NCI-H146 treated with DMSO at 0.1 percent for 48 hours (cell line): Measurements from ENCODE around the gene BSPRY.
"Not testable (repeated sequence)": the region's sequence is repeated elsewhere in the genome, so short reads cannot be mapped to it uniquely, and the experiment has no call there.

Experiments
- DNase-seq: peaks from one replicate; lab custom pipeline; 2025; ENCODE audit not compliant: unreplicated experiment; lab: John Stamatoyannopoulos, UW

BSPRY gene

DNA sequence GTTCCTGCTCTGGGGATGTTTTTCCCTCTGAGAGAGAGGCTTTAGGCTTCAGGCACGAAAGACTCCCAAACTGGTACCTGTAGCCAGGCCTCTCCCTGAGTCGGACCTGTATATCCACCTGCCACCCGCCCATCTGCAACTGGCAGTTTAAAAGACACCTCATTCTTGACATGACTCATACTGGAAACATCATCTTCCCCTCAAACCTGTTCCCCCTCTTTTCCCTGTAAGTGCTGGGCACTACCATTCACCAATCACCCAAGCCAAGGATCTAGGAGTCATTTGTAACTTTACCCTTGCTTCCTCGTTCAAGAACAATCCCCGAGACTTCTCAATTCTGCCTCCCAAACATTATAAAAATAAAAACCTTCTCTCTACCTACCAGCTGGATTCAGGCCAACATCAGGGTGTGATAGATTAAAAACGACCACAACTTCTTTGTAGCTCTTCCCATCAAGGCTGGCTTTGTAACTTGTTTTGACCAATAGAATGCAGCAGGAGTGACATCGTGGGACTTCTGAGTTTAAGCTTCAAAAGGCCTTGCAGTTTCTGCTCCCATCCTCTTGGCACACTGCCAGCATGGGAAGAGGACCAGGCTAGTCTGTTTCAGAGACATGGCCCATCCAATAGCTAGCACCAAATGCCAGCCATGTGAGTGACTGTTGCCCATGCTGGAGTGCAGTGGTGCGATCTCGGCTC is 7.5 kb upstream of the BSPRY start:
- DNase-seq, result no peak

DNA sequence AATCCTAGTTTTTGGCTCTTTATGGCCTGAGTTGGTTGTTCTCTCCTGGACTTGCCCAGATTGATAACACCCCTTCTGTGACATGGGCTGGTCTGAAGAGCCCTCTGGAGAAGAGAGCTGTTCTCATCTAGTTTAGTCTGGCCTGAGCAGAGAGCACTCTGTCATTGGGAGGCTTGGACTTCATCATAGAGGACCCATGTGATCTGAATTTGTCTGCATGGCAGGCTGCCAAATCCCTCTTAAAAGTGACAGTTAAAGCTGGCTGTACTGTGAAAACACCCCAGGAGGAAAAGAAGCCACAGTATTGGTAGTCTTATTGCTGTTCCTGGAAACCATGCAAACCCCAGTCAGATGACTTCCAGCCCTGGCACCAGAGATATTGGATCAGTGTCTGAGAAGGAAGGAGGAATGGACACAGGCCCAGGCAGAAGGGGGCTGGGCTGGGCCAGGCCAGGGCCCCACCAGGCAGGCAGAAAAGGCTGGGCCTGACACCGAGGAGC is 5.6 kb upstream of the BSPRY start:
- peak; percentile 15 for DNase-seq

DNA sequence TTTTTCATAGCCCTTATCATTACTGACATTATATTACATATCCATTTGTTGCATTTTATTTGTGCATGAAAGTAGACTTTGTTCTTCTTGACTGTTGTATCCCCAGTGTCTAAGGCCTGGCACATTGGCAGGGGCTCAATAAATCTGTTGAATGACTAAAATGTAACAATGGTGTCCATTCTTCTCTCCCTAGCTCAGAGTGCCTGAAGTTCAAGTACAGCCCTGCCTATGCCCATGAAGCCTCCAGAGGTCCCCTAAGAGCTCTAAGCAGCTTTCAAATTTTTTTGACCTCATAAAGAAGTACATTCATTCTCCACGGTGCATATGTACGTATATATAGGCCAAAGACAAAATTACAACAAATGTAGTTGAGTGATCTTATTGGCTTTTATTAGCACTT is 4.2 kb upstream of the BSPRY start:
- DNase-seq, result no peak

DNA sequence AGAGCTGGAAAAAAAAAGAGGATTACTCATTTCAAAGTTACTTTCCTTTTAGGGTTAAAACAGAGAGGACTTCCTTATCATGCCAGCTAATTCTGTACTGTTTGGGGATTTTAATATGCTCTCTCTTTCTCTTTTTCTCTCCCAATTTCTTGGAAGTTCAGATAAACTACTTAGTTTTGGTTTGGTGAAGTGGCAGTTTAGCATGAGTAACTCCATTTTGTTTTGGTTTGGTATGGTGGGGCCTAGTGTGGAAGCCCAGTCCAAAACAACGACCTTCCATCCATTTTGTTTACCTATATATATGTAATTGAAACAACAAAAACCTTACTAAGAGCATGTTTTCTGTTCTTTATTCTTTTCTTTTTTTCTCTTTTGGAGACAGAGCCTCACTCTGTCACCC is 3.7 kb upstream of the BSPRY start:
- DNase-seq, result no peak

DNA sequence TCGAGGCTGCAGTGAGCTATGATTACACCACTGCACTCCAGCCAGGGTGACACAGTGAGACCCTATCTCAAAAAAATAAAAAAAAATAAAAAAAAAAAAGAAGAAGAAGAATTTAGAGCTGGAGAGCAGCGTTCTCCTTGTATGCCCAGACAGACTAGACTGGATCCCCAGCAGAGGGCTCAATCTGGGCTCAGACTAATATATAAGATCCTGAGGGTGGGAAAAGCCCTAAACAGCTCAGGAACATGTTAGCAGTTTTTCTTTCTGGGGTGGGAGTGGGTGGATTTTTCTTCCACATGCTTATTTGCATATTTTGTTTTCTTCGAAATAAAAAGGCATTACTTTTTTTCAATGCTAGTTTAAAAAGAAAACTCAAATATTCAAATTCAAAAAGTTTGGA is 904 bp upstream of the BSPRY start:
- no peak for DNase-seq

DNA sequence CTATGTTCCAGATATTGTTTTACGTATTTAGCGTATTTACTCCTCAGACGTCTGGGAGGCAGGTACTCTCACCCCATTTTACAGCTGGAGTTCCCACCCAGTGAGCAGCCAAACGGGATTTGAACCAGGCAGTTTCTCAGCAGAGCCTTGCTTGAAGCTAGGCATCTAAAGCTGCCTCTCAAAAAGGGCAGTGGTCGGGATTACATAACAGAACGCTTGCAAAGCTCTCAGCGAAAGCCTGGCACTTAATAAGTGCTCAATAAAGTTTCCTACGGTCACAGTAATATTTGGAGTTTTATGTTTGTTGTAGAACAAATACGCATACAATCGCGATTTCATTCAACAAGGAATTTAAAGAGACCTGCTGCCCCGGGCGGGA is 286 bp upstream of the BSPRY start:
- DNase-seq, result no peak

DNA sequence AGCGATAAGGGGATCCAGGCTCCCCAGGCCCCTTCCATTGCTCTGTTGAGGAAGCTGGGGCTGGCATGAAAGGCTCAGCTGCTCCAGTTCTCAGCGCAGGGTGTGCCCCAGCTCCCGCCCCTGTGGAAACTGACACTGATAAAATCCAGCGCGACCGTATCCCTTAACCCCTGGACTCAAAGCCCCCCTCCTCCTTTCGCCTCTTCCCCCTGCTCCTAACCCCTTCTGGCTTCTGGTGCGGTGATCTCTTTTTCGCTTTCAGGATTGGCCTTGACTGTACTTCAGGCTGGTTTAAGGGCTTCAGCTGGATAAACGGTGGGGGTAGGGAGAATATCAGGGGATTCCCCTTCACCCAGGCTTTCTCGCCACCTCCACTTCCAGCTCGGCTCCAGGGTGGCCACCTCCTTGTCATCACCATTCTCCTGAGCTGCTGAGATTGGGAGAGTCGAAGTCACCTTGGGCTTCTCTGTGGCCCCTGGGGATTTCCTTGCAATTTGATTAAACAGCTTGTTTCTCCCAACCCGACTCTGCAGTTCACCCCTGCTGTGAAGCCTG is 843 bp downstream of the BSPRY start:
- DNase-seq, result no peak

DNA sequence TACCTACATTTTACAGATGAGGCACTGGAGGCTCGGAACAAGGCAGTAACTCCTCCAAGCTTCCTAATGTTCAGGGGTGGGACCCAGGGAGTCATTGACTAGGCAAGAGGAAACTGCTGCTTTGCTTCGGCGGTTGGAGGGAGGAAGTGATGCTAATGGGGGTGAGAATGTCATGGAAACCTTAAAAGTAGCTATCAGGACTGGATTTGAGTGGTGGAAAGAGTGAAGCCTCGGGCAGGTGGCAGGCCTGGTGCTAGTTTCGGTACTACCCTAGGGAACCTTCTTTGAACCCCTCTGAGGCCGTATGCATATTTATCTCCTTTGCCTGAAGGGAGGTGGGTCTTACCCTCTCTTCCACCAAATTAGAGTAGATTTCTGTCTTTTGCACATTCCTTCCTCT is 1.6 kb downstream of the BSPRY start:
- no peak for DNase-seq

DNA sequence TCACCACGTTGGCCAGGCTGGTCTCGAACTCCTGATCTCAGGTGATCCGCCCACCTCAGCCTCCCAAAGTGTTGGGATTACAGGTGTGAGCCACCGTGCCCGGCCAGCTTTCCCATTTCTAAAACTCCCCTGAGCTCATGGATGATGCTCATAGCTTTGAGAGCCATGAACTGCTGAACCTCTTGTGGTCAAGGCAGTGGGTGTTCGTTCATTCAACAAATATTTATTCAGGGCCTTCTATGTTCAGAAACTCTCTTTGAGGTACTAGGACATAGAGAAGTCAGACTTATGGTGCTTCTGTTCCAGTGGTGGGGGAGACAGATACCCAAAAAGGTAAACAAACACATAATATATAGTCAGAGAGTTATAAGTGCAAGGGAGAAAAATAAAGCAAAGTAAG is 2.7 kb downstream of the BSPRY start:
- no peak for DNase-seq

DNA sequence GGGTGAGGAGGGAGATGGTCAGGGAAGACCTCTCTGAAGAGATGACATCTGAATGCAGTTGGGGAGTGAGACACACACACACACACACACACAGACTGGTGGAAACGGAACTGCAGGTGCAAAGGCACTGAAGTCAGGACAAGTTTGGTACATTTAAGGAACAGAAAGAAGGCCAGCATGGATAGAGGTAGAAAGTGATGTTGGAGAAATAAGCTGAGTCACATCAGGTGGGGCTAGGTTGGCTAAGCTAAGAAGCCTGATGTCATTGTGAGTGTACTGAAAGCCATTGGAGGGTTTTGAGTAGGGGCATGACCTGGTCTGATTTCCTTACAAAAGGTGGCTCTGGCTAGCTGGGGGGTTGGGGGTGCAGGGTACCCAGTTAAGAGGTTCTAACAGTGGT is 3.1 kb downstream of the BSPRY start:
- no peak for DNase-seq

DNA sequence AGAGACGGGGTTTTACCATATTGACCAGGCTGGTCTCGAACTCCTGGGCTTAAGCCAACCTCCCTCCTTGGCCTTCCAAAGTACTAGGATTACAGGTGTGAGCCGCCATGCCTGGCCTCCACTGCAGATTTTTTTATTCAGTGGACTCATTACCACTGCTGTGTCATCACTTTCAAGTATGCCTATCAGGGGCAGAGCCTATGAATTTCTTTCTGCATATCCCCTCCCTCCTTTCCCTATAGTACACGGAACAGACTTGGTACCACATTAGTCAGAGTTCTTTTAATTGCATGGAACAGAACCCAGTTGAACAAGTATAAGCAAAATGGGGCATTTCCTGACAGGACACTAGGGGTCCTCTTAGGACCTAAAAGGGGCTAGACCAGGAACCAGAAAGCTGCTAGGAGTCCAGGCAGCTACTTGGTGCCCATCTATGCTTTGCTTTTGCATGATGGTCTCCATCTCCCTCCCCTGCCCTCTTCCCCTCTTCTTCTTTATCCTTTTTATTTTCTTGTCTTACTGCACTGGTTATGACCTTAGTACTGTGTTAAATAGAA is 5.8 kb downstream of the BSPRY start:
- no peak for DNase-seq

DNA sequence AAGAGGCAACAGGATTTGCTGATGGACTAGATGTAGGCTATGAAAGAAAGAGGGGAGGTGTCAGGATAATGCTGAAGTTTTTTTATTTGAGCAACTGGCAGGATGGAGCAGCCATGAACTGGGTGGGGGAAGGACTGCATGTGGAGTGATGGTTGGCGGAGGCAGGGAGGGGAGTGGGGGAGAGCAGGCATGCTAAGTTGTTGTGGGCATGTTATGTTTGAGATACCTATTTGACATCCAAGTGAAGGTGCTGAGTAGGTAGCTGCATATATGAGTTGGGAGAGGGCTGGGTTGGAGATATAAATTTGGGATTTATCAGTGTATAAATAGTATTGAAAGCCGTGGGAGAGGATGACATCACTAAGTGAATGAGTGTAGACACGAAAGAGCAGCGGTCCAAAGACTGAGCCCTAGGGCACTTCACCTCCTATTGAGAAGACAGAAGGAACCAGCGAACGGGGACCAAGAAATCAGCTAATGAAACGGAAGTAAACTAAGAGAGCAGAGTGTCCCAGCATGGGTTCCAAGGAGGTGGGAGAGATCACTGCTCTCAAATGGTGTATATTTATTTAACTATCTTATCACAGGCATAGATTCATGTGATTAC is 7.4 kb downstream of the BSPRY start:
- DNase-seq, result no peak

DNA sequence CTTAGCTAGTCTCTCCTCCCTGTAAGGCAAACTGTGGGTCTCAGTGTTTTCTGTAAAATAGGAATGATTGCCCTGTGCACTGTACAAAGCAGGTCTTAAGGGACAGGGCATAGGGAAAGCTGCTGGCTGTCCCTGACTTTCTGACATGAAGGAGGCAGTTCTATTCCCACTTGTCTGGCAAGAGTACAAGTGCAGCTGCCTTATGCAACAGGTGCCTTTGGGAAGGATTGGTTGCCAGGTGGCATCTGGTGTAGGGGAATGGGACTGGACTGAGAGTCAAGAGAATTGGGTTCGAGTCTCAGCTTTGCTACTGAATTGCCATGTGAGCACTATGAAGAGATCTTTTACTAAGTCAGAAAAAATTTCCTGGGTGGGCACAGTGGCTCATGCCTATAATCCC is 10.0 kb downstream of the BSPRY start:
- DNase-seq, result no peak

DNA sequence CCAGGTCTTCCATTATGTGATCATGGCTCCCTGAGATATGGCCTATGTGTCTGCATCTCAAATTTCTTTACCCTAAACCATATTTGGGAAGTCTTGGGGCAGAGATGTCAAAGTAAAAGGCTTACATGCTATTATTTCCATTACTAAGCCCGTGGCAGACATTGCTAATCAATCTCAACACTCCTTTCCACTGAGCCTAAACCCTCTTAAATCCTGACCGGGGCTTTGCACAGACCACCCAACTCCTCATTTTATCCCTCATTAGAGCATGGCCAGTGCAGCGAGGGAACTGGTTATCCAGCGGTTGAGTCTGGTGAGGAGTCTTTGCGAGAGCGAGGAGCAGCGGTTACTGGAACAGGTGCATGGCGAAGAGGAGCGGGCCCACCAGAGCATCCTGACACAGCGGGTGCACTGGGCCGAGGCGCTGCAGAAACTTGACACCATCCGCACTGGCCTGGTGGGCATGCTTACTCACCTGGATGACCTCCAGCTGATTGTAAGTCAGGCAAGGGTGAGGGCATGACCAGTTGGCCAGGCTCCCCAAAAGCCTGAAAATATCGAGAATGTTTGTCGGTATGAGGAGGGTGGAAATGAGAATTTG is 11.0 kb downstream of the BSPRY start:
- DNase-seq, result no peak

DNA sequence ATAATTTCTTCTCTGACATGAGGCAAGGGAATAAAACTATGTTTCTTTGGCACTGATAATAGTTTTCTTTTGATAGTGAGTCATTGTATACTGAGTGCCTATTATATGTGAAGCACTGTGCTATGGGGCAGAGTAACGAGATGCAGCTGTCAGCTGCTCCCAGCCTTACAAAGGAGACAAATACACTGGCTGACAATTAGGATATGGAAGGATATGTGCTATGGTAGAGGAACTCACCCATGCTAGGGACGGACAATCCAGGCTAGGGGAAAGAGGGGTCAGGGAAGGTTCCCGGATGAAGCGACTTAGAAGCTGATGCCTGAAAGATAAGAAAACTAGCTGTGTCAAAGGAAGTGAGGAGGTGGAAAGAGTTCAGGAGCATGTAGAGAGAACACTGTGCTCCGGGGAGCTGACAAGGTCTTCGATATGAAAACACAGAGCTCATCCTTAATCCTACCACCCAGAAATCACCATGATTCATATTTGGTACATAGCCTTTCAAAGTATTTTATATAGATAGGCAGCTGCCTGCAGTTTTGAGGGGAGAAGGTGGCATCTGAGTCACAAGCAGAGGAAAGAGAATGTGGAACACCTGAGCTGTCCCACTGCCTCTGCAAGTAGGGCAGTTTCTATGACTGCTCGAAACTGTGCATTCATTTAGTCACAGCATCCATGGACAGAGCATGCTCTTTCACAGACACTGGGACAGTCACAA is 12.1 kb downstream of the BSPRY start:
- DNase-seq, result no peak

DNA sequence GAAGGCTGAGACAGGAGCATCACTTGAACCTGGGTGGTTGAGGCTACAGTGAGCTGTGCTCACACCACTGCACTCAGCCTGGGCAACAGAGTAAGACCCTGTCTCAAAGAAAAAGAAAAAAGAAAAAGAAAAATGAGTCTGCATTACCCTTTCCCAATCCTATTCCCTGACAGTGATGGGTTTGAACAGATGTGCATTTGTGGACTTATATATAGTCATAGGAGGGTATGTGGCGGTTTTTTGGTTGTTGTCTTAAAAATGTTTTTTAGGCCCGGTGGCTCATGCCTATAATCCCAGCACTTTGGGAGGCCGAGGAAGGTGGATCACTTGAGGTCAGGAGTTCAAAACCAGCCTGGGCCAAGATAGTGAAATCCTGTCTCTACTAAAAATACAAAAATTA is 14.0 kb downstream of the BSPRY start:
- DNase-seq, result no peak

DNA sequence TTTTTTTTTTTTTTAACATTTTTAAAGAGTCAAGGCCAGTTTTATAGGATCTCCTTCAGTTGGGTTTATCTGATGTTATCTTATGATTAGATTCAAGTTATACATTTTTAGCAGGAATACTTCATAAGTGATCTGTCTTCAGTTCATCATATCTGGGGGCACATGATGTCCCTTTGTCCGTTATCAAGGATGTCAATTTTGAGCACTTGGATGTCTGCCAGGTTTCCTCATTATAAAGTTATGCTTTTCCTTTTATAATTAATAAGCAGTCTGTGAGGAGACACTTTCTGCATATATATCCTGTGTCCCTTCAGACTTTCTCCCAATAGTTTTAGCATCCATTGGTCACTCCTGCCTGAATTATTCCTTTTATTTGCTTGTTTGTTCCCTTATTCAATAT is 15.6 kb downstream of the BSPRY start:
- DNase-seq, result no peak

DNA sequence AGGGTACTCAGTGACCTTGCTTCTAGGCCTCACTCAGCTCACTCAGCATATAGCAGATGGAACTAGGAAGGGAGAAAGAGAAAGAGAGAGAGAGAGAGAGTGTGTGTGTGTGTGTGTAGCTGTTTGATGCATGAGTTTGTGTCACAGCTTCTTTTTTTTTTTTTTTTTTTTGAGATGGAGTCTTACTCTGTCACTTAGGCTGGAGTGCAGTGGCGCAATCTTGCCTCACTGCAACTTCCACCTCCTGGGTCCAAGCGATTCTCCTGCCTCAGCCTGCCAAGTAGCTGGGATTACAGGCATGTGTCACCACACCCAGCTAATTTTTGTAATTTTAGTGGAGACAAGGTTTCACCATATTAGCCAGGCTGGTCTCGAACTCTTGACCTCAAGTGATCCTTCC is 16.3 kb downstream of the BSPRY start:
- DNase-seq, result not testable (repeated sequence)

DNA sequence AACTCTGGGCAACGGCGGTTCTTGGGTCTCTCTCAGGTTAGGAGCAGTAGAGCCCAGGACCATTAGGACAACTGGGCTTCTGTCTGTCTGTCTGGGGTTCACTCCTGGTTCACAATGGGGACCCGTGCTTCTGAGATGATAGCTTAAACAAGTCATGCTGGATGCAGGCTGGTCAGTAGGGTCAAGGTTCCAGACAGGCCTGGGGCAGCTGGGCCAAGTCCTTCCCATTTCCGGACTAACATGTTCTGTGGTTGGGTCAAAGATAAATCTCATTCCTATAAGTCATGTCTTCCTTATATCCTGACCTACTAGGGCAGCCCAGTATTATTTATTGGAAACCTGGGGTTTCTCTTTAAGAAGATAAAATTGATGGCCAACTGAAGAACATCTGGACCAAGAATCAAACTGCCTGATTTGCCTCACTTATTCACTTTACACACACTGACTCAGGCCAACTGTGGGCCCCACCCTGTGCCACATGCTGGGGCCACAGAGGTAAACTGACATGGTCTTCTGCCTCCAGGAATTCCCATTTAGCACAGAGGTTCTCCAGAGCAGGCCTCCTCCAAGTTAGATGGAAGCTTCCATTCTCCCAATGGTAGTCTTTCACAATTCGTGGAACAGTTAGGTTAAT is 19.1 kb downstream of the BSPRY start:
- DNase-seq, result no peak

DNA sequence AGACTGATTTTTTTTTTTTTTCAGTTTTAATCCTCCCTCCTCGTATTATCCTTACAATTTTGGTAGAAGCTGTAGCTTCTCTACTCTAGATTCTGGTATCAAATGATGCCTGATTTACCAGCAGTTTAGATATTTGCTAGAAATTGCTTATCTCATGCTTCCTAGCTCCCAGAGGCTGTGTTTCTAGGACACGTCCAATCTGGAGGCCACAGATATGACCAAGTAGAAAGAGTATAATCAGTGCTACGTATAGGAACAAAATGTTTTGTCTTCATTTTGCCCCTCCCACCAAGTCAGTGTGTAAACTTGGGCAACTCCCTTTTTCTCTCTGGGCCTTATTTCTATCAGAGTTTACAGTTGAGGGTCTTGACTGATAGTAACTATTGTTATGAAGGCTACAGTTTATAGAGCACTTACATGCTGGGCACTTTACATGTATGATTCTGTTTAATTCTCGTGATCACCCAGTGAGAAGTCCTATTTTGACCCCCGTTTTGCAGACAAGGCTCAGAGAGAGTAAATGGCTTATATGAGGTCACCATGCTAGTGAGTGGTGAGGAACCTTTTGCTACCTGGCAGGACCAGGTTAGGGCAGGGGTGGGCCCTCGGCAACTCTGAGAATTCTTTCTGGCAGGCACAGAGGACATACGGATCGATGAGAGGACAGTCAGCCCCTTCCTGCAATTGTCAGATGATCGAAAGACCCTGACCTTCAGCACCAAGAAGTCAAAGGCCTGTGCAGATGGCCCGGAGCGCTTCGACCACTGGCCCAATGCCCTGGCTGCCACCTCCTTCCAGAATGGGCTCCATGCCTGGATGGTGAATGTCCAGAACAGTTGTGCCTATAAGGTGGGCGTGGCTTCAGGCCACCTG is 19.9 kb downstream of the BSPRY start:
- no peak for DNase-seq
